Body of pancreas (tissue), 4 donors: ENCODE measurements around the gene CHI3L2. TPM values are rescaled to one million over a fixed set of nuclear protein-coding genes. Genes with fewer than 3 reads are reported as not detected.

ENCODE experiments used
- ATAC-seq: fragments of 150-250 bp; one replicate; pipeline ENCODE4 v1.9.1; 2016
- DNase-seq, 4 donors: peaks; one replicate each; pipeline ENCODE4 v3.0.0-alpha.2; 2019
- H3K27ac ChIP-seq, 4 donors: fragments of 200-600 bp; sonication (generic); 1 replicate in 3 of 4; 2 replicates in 1 of 4; pipeline versions ENCODE4 v1.5.1 to v1.6.1; 2016 to 2019; ENCODE audit warnings: mild to moderate bottlenecking in 1 of 4, mixed read lengths in 1 of 4, moderate library complexity in 1 of 4
- H3K27me3 ChIP-seq, 2 donors: fragments of 200-600 bp; sonication (generic); one replicate each; pipeline ENCODE4 v1.6.0; 2016; ENCODE audit warnings: mild to moderate bottlenecking in 1 of 2
- H3K36me3 ChIP-seq, 2 donors: fragments of 200-600 bp; sonication (generic); replicated peaks in 1 of 2; 2 replicates each; pipeline ENCODE4 v1.5.1; 2016; ENCODE audit warnings: low read depth in 2 of 2; ENCODE audit not compliant: insufficient read depth in 1 of 2
- H3K4me1 ChIP-seq: fragments of 200-600 bp; sonication (generic); one replicate; pipeline ENCODE4 v1.6.0; 2016
- H3K4me3 ChIP-seq, 2 donors: fragments of 200-600 bp; sonication (generic); 1 replicate in 1 of 2; 2 replicates in 1 of 2; pipeline ENCODE4 v1.5.1; 2016 to 2019
- H3K9me3 ChIP-seq, 3 donors: fragments of 200-600 bp; sonication (generic); 1 replicate in 2 of 3; 2 replicates in 1 of 3; pipeline ENCODE4 v1.5.1; 2016
- POLR2A ChIP-seq, 3 donors: fragments of 450-650 bp; IDR thresholded peaks; one replicate each; pipeline ENCODE4 v1.6.1; 2016; ENCODE audit warnings: antibody characterized with exemption in 3 of 3, mild to moderate bottlenecking in 2 of 3
- WGBS, 2 donors: methylation state at CpG; one replicate each; pipeline ENCODE4 v1.1.5; 2017; 5-methylcytosine and 5-hydroxymethylcytosine counted together
- intact Hi-C: fragments of 100-400 bp; cut with DNase I; formaldehyde crosslinking; loops from one replicate; pipeline ENCODE4 v1.15.1; 2023
- total RNA-seq, 2 donors: library from RNA; depleted of rRNA; stranded (reverse); fragments of >200 nt; gene quantifications; one replicate each; pipeline ENCODE4 v1.1.0, GENCODE V29; 2016
- TF ChIP-seq, protein P1 (sequence below), 7 experiments: fragments of 450-650 bp in 4 of 7; fragments of 200-600 bp in 3 of 7; sonication (generic) in 3 of 7; IDR thresholded peaks; one replicate each; pipeline ENCODE4 v1.5.1; 2016 to 2019; ENCODE audit warnings: antibody characterized with exemption in 7 of 7

CHI3L2 gene
- total RNA-seq, 2 donors from 2014 or later = not detected

DNA sequence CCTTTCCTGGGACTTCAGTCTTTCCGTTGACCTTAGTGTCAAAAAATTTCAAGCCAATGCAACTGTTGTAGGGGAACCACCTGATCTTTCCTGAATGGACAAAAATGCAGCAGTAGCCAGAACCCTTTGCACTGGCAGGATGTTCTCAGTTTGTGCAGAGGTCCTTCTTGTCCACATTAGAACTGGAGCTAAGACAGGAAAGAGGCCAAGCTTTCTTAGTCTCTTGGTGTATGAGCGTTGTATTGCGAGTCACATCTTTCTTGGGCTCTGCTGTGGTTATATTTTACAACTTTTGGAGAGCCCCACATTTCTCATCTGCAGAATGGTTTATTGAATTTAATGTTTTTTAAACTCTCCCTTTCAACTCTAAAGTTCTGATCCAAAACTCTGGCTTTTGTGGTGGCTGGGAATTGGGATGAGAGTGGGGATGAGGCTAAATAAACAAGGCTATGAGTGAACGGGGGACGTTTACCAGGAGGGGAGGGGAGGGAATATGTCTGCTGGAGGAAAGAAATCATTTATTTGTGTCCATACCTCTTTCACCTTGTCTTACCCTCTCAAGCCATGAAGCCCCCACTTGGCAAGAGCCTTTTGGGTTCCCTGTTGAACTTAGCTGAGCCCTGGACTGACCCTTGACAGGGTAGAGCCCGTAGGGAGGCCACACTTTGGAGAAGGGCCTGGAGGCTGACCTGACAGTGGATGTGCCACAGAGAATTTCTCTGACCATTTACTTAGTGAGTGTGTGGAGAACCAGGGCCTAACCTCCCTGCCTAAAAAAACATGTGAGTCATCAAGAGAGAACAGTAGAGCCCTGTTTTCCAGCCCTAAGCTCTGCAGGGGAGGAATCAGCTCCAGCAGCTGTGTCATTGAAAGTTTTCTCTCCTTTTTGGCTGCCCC, 586 bp downstream of the CHI3L2 start:
- Histone ChIP-seq H3K9me3 (no peaks in the 10 kb centered on the region), H3K27me3 (no peaks in the 10 kb centered on the region), H3K4me3 (no peak overlapping the region), H3K4me1 (peaks cover 21% of the 10 kb centered on the region), H3K36me3 (no peaks in the 10 kb centered on the region), H3K27ac (peak overlapping the region; percentile 54 to 83 (median 69))
- TF ChIP-seq POLR2A (IDR thresholded peaks at IDR 0.05) = peak in 2 of 3 donors; percentile 8 to 37
- TF ChIP-seq, protein P1, sequence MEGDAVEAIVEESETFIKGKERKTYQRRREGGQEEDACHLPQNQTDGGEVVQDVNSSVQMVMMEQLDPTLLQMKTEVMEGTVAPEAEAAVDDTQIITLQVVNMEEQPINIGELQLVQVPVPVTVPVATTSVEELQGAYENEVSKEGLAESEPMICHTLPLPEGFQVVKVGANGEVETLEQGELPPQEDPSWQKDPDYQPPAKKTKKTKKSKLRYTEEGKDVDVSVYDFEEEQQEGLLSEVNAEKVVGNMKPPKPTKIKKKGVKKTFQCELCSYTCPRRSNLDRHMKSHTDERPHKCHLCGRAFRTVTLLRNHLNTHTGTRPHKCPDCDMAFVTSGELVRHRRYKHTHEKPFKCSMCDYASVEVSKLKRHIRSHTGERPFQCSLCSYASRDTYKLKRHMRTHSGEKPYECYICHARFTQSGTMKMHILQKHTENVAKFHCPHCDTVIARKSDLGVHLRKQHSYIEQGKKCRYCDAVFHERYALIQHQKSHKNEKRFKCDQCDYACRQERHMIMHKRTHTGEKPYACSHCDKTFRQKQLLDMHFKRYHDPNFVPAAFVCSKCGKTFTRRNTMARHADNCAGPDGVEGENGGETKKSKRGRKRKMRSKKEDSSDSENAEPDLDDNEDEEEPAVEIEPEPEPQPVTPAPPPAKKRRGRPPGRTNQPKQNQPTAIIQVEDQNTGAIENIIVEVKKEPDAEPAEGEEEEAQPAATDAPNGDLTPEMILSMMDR (IDR thresholded peaks at IDR 0.05) = no peak
- WGBS, 2 donors = 76 to 80% methylated on average over 6 of the region's 6 CpGs
- DNase-seq (peak in 3 of 4 donors; percentile 23 to 56 (median 53)), ATAC-seq (peak; percentile 94)
- intact Hi-C loops = loop anchor here (5.0 kb wide), 1 partner anchor 174 kb away; no protein-coding TSS in a partner anchor

DNA sequence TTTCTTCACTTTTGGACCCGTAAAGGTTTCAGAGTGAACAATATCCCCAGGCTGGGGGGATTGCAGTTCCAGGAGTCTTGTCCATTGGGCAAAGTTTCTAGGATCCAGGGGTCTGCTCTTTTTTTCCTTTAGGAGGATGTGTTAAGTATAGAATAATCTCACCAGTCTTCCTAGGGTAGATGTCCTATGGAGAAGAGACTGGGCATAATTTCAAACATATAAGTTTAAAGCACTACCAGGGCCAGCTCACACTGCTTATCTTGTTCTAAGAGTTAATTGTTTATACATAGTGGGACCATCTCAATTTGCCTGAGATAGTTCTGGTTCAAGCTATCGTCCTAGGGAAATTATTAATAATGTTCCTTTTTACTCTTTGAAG, 1.2 kb downstream of the CHI3L2 start:
- Histone ChIP-seq H3K27ac (peak overlapping the region; percentile 18 to 83 (median 67)), H3K4me1 (peaks cover 21% of the 10 kb centered on the region), H3K36me3 (no peaks in the 10 kb centered on the region), H3K27me3 (no peaks in the 10 kb centered on the region), H3K4me3 (no peak overlapping the region), H3K9me3 (no peaks in the 10 kb centered on the region)
- WGBS, 2 donors = 57 to 67% methylated on average over 2 of the region's 2 CpGs
- ATAC-seq (no peak), DNase-seq (no peak)
- intact Hi-C loops = loop anchor here (5.0 kb wide), 1 partner anchor 174 kb away; no protein-coding TSS in a partner anchor
- no peak for TF ChIP-seq POLR2A (IDR thresholded peaks at IDR 0.05)
- TF ChIP-seq, protein P1 (IDR thresholded peaks at IDR 0.05) = no peak

DNA sequence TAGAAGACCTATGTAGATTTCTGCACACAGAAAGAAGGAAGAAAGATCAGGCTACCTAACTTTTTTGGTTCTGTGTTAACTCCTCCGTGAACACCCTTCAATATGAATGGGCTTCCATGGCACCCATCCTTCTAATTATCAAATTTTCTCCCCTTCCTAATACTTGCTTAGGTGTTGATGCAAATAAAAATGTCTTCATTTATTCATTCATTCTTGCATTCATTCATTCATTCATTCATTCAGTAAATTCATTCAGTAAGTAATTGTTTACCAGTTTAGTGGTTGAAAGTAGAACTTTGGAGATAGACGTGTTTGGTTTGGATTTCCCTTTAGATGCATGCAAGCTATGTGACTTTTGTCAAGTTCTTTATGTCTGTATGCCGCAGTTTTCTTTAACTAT, 4.6 kb downstream of the CHI3L2 start:
- intact Hi-C loops = no loop called here
- H3K4me3 ChIP-seq = no peak overlapping the region
- no peaks in the 10 kb centered on the region for H3K36me3 ChIP-seq
- DNase-seq = no peak
- ATAC-seq = no peak
- H3K27ac ChIP-seq = no peak overlapping the region
- H3K4me1 ChIP-seq = peaks cover 17% of the 10 kb centered on the region
- WGBS, 2 donors = 92% methylated on average over 3 of the region's 3 CpGs
- no peaks in the 10 kb centered on the region for H3K27me3 ChIP-seq
- H3K9me3 ChIP-seq = no peaks in the 10 kb centered on the region
- TF ChIP-seq, protein P1 (IDR thresholded peaks at IDR 0.05) = no peak
- no peak for TF ChIP-seq POLR2A (IDR thresholded peaks at IDR 0.05)

DNA sequence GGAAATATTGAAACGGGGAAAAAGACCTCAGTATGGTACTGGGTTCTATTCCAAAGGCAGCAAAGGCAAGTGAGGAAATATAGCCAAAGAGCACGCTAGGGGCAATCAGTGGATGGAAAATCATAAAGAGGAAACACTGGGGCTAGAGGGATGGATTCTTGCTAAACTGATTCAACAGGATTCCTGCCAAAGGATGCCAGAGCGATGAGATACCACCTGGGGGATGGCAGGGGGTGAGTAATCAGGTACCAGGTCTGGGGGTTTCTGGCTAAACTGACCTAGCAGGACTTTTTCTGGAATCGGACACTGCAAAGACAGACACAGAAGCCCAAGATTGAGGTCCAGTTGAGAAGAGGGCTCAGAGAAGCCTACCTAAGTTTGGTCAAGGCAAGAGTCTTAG, 6.7 kb downstream of the CHI3L2 start:
- no peak for DNase-seq
- WGBS, 2 donors = 77 to 86% methylated on average over 4 of the region's 4 CpGs
- Histone ChIP-seq H3K36me3 (no peaks in the 10 kb centered on the region), H3K27ac (no peak overlapping the region), H3K4me3 (no peak overlapping the region), H3K27me3 (no peaks in the 10 kb centered on the region), H3K4me1 (no peaks in the 10 kb centered on the region), H3K9me3 (no peaks in the 10 kb centered on the region)
- intact Hi-C loops = no loop called here
- TF ChIP-seq, protein P1 (IDR thresholded peaks at IDR 0.05) = no peak
- TF ChIP-seq POLR2A (IDR thresholded peaks at IDR 0.05) = no peak
- no peak for ATAC-seq
